ENCODE results near the gene VPS13A. TPM values are rescaled to one million over a fixed set of nuclear protein-coding genes. Genes with fewer than 3 reads are reported as not detected.

Gene VPS13A
- total RNA-seq, 2 experiments from 2014 or later: 34.4 to 37.0 TPM

DNA sequence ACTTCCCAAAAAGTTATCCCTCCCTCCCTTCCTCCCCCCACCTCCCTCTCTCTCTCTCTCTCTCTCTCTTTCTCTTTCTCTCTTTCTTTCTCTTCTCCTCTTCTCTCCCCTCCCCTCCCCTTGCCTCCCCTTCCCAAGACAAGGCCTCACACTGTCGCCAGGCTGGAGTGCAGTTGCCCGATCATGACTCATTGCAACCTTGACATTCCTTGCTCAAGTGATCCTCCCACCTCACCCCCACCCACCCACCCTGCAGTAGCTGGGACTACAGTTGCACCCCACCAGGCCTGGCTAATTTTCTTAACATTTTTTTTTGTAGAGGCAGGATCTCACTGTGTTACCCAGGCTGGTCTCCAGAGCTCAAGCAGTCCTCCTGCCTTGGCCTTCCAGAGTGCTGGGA lies 32.8 kb downstream of the VPS13A start:
- POLR2A ChIA-PET: no interaction called here
- Mint-ChIP-seq H3K36me3 (ENCODE audit: low read depth) (peaks cover 16% of the 10 kb centered on the region), H3K4me3 (no peak overlapping the region), H3K27ac (no peak overlapping the region), H3K9me3 (no peaks in the 10 kb centered on the region), H3K4me1 (ENCODE audit: low read depth) (no peaks in the 10 kb centered on the region), H3K27me3 (no peaks in the 10 kb centered on the region)
- DNase-seq: no peak
- ATAC-seq: no peak
- TF ChIP-seq, protein P1, sequence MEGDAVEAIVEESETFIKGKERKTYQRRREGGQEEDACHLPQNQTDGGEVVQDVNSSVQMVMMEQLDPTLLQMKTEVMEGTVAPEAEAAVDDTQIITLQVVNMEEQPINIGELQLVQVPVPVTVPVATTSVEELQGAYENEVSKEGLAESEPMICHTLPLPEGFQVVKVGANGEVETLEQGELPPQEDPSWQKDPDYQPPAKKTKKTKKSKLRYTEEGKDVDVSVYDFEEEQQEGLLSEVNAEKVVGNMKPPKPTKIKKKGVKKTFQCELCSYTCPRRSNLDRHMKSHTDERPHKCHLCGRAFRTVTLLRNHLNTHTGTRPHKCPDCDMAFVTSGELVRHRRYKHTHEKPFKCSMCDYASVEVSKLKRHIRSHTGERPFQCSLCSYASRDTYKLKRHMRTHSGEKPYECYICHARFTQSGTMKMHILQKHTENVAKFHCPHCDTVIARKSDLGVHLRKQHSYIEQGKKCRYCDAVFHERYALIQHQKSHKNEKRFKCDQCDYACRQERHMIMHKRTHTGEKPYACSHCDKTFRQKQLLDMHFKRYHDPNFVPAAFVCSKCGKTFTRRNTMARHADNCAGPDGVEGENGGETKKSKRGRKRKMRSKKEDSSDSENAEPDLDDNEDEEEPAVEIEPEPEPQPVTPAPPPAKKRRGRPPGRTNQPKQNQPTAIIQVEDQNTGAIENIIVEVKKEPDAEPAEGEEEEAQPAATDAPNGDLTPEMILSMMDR (IDR thresholded peaks at IDR 0.05): no peak
- intact Hi-C loops (cut with micrococcal nuclease): no loop called here
- CTCF ChIA-PET: no interaction called here

DNA sequence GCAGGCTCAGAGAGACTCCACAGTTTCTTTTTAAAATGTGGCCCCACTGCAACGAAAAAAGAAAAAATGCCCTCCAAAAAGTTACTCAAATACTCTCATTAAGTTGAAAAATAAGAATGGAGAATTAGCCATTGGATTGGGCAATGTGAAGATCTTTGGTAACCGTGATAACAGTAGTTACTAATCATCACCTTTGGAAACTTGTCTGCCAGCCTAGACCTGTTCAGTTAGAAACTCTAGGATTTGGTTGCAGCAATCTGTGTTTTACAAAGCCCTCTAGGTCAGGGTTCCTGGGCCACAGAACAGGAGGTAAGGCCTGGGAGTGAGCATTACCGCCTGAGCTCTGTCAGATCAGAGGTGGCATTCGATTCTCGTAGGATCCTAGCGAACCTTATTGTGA lies 34.2 kb downstream of the VPS13A start:
- ATAC-seq (no peak), DNase-seq (no peak)
- Mint-ChIP-seq H3K4me1 (ENCODE audit: low read depth) (no peaks in the 10 kb centered on the region), H3K36me3 (ENCODE audit: low read depth) (peaks cover 12% of the 10 kb centered on the region), H3K4me3 (no peak overlapping the region), H3K27me3 (no peaks in the 10 kb centered on the region), H3K9me3 (no peaks in the 10 kb centered on the region), H3K27ac (no peak overlapping the region)
- TF ChIP-seq, protein P1 (IDR thresholded peaks at IDR 0.05): no peak
- POLR2A ChIA-PET: no interaction called here
- intact Hi-C loops (cut with micrococcal nuclease): no loop called here
- CTCF ChIA-PET: no interaction called here

DNA sequence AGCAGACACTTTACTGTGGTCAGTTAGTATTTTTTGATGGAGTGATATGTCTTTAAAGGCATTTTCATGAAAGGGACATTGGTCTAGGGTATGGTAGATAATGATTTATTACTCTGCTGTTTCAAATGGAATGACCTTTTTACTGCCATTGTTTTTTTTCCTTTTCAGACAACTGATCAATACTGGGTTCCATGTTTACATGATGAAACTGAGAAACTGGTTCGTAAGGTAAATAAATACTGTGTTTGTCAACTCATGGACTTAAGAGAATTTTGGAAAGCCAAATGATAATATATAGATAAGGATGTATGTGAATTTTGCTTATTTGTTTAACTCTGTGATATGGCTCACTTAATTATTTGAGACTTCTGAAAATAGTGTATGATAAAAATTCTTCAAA lies 35.5 kb downstream of the VPS13A start:
- no peaks in the 10 kb centered on the region for H3K27me3 Mint-ChIP-seq
- no peaks in the 10 kb centered on the region for H3K9me3 Mint-ChIP-seq
- DNase-seq (no peak), ATAC-seq (no peak)
- peaks cover 17% of the 10 kb centered on the region for H3K36me3 Mint-ChIP-seq (ENCODE audit: low read depth)
- H3K4me3 Mint-ChIP-seq: no peak overlapping the region
- no peaks in the 10 kb centered on the region for H3K4me1 Mint-ChIP-seq (ENCODE audit: low read depth)
- POLR2A ChIA-PET: no interaction called here
- TF ChIP-seq, protein P1 (IDR thresholded peaks at IDR 0.05): no peak
- CTCF ChIA-PET: no interaction called here
- intact Hi-C loops (cut with micrococcal nuclease): no loop called here
- H3K27ac Mint-ChIP-seq: no peak overlapping the region

DNA sequence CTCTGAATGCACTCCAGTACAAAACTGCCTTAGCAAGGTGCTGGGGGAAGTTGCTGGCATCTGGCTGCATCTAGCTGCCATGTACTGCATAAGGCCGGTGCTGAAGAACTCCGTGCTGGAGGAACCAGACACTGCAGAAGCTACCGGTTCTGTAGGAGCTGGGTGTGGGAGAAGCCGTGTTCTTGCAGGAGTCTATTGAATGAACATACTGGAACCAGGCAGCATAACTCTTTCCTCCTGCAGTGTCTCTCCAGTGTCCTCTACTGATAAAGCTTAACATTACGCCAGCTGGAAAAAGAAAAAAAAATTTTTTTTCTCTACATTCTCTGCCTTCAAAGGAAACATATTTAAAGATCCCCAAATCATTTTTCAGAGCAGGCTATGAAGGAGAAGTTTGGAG lies 38.5 kb downstream of the VPS13A start:
- intact Hi-C loops (cut with micrococcal nuclease): no loop called here
- no peak overlapping the region for H3K4me3 Mint-ChIP-seq

DNA sequence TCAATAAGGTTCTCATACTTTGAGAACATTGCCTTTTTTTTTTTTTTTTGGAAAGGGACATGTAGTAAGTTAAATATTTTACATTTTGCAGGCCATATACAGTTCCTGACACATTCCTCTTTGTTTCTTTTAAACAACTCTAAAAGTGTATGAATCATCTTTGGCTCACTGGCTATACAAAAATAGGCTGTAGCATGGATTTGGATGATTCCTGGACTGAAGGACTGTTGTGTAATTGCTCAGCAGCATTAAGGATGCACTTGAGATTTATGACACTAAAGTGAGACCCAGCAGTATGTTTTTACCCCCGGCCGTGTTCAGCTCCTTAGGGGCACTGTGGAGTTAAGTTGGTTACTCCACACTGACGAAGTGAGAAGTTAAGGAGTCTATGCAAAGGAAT lies 41.3 kb downstream of the VPS13A start:
- no peak for ATAC-seq

More for the DNA sequence above, 38.5 kb downstream of the VPS13A start:
- Mint-ChIP-seq H3K27ac (no peak overlapping the region), H3K36me3 (ENCODE audit: low read depth) (peaks cover 20% of the 10 kb centered on the region), H3K9me3 (no peaks in the 10 kb centered on the region), H3K27me3 (no peaks in the 10 kb centered on the region), H3K4me1 (ENCODE audit: low read depth) (no peaks in the 10 kb centered on the region)
- no peak for ATAC-seq
- TF ChIP-seq, protein P1 (IDR thresholded peaks at IDR 0.05): no peak
- ChIA-PET POLR2A (interaction anchor here (0.8 kb wide), 1 partner anchor 39 kb away, joined by 3 read pairs; the partner anchor contains the start of gene VPS13A), CTCF (interaction anchor here (1.0 to 2.2 kb wide), 3 partner anchors 11 to 49 kb away, joined by 4 to 9 read pairs (median 6); no protein-coding TSS in a partner anchor)
- DNase-seq: no peak

More for the DNA sequence above, 41.3 kb downstream of the VPS13A start:
- intact Hi-C loops (cut with micrococcal nuclease): no loop called here
- H3K36me3 Mint-ChIP-seq (ENCODE audit: low read depth): peaks cover 29% of the 10 kb centered on the region
- H3K9me3 Mint-ChIP-seq: no peaks in the 10 kb centered on the region
- no peak overlapping the region for H3K4me3 Mint-ChIP-seq
- TF ChIP-seq, protein P1 (IDR thresholded peaks at IDR 0.05): no peak
- no peaks in the 10 kb centered on the region for H3K27me3 Mint-ChIP-seq
- CTCF ChIA-PET: no interaction called here
- POLR2A ChIA-PET: no interaction called here
- H3K4me1 Mint-ChIP-seq (ENCODE audit: low read depth): peaks cover 2% of the 10 kb centered on the region
- no peak overlapping the region for H3K27ac Mint-ChIP-seq
- DNase-seq: no peak

All from activated CD8-positive, alpha-beta T cell treated with anti-CD3 and anti-CD28 coated beads for 36 hours (primary cell).